ENCODE results near the gene PDE6H.

PDE6H gene

DNA sequence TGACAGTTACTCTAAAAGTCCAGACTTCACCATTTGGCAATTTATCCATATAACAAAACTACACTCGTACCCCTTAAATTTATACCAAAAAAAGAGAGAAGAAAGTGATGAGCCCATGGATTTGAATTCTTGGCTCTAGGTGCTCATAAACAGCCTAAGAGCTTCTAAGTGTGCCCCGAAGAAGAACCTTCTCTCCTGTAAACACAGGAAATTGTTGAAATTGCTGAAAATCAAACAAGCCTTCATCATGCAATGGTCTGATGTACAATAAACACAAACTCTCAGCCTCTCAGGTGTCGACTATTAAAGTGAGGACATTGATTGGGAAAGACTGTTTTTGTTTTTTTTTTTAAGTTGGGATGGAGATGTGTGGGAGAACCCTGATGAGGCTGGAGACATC, 21.8 kb downstream of the PDE6H start:
- in situ Hi-C loops (cut with MboI; ENCODE audit: low pct_unique_long_range_greater_than_20kb, low sequenced_read_pairs) = no loop called here

DNA sequence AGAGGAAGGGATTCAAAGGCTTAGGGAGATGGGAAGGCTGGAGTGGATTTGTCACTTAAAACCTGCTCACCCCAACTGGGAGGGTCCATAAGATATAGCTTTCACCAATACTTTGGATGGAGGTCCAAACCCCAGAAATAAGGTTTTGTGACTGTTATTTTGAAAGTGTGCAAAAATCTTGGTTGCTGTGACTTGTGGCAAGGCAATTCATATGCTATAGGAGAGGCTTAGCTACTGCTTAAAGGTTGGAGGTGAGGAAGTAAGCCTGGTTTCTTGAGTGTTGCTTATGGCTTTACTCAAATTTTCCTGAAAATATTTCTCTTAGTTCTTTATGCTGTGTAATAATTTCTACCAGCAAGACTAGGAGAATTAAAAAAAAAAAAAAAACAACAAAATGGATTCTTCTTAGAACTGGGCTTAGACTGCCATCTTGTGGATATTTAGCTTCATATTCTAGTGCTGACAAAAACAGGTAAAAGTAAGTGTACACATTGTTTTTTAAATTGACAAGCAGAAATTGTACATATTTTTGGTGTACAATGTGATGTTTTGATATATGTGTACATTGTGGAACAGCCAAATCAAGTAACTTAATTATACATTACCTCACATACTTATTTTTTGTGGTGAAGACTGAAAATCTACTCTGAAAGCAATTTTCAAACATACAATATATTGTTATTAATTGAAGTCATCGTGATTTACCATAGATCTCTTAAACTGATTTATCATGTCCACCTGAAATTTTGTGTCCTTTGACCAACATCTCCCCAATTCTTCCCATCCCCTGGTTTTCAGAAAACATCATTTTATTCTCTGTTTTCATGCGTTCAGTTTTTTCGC, 23.0 kb downstream of the PDE6H start:
- peak; percentile 79 for DNase-seq
- in situ Hi-C loops (cut with MboI; ENCODE audit: low pct_unique_long_range_greater_than_20kb, low sequenced_read_pairs) = no loop called here

More for the DNA sequence above, 21.8 kb downstream of the PDE6H start:
- DNase-seq = no peak

DNA sequence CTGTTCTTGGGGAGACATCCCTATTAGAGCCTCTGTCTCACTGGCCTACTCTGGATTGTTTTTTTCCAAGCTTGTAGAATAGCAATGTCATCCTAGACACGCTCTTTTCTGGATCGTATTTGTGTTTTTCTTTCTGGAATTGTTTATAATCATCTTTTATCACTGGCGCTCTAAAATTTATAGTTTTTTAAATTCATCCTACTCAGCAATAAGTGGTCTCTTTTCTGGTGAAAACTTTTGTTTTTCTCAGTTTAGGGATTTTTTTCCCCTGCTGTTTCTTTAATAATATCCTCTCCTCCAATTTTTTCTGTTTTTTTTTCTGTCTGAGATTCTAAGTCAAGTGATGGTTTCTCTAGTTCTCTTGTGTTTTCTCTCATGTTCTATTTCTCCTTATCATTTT, 25.2 kb downstream of the PDE6H start:
- no peak for DNase-seq
- in situ Hi-C loops (cut with MboI; ENCODE audit: low pct_unique_long_range_greater_than_20kb, low sequenced_read_pairs) = no loop called here

DNA sequence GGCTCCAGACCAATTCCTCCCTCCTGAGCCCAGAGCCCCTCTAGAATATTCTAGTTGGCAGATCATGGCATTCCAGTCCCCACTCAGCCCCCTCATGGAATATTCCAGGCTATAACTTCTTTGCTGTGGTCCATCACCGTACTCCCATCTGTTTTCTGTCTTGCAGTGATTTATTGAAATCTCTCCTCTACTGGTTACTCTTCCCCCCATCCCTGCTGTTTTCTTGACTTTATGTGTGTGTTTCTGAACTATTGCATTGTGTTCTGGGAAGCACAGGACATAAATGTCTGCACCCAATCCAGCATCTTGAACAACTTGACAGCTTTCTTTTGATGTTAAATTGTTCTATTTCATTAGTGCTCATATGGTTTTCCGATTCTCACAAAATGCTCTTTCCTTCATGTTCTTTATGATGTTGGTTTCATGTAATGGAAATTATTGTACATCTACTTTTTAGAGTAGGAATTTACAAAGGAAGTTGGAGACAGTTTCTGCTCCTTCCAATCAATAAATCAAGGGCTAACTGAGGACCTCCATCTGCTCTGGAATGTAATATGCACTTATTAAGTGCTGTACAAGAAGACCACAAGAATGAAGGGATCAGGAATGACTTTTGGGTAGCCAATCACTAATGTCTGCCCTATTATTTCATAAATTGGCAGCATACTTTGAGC, 26.3 kb downstream of the PDE6H start:
- DNase-seq = no peak
- in situ Hi-C loops (cut with MboI; ENCODE audit: low pct_unique_long_range_greater_than_20kb, low sequenced_read_pairs) = no loop called here

DNA sequence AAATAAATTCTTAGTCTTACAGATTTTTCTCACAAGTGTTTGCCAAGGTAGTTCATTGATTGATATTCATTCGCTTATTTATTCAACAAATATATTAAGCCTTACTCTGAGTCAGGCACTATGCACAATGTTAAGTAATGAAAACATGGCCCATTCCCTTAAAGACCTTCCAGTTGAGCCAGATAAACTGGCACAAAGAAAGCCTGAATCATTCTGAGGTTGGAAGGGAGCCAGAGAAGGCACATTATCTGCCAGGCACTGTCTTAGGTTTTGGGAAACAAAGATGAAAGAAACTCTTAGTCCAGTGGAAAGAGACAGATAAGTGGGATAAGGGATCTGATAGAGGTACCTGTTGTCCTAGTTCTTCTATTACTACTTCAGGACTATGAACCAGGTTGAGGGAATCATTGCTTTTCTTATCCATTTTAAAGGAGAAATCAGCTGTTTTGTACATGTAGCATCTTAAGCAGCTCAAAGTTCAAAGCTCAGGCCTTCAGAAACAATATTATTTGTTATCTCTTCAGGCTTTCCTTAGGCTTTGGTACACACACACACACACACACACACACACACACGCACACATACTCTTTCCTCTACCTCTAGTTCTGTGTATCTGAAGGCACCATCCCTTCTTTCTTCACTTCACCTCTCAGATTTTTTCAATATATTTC, 27.0 kb downstream of the PDE6H start:
- no peak for DNase-seq
- in situ Hi-C loops (cut with MboI; ENCODE audit: low pct_unique_long_range_greater_than_20kb, low sequenced_read_pairs) = no loop called here

DNA sequence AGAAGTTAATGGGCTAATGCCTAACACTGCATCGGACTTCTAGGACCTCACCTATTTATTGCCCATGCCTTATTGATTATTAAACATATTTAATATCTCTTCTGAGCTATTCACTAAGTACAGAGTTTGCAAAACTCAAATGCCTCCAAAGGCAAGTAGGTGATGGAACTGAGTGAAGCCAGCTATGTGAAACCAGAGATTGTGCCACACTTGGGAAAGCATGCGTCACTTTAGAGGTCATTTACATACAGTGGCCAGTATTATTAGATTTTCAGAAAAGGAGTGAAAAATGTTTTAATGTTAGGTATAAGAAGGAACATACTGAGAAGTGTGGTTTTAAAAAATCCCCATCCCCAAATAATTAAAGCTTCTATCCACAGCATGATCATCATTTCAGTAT, 27.7 kb downstream of the PDE6H start:
- in situ Hi-C loops (cut with MboI; ENCODE audit: low pct_unique_long_range_greater_than_20kb, low sequenced_read_pairs) = no loop called here
- DNase-seq = no peak

DNA sequence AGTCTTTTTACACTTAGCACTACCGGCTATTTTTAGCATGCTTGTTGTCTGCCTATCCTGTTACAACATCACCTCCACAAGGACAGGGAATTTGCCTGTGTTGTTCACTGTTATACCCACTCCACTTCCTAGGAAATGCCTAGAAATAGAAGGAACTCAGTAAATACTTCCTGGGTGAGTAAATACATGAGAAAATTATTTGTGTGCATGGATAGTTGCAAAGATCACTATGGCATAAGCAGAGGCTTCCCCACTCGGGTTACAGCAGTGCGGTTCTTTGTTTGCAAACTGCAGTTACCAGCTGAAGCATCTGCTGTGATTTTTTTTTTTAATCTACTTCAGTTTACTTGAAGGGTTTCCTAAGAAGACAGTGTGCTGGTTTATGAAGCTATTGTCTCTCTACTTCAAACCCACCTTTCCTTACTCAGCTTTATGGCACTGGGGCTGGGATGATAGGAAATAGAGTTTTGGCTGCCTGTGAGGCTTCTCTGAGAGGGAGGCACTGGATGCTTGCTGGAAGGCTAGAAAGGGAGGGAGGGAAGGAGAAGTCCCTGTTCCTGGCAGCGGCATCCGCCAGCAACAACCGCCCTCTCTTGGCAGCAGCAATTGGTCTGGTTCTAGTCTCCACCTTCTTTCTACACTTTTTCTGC, 29.0 kb downstream of the PDE6H start:
- in situ Hi-C loops (cut with MboI; ENCODE audit: low pct_unique_long_range_greater_than_20kb, low sequenced_read_pairs) = no loop called here
- no peak for DNase-seq

DNA sequence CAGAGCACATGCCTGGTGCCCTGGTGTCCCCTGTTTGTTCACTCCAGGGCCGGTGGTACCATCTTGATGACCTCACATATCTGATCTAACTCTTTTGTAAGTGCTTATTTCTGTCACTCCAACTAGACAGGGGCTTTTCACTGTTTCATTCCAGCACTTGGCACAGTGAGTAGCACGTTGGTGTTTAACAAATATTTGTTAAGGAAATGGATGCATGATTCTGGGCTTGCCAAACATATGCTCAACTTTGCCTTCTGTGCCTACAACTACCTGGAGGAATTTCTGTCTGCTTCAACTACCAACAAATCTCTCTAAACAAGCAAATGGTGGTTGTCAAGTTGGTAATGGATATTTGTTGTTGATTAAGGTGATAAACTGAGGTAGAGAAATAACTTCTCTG, 31.6 kb downstream of the PDE6H start:
- no peak for DNase-seq
- in situ Hi-C loops (cut with MboI; ENCODE audit: low pct_unique_long_range_greater_than_20kb, low sequenced_read_pairs) = no loop called here

DNA sequence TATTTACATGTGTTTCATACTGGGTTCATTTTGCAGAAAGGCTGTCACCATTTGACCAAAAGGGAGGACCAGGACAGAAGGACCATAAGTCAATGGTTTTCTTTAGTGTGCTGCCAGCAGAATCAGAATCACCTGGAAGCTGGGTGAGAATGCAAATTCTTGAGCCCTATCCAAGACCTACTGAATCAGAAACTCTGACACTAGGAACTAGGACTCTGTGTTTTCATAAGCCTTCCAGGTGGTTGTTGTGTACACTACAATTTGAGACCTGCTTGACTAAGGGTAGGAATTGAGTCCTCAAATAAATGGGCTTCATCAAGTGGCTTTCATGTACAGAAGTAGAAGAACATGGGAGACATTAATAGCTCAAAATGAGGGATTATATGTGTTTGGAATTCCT, 32.2 kb downstream of the PDE6H start:
- no peak for DNase-seq
- in situ Hi-C loops (cut with MboI; ENCODE audit: low pct_unique_long_range_greater_than_20kb, low sequenced_read_pairs) = no loop called here

DNA sequence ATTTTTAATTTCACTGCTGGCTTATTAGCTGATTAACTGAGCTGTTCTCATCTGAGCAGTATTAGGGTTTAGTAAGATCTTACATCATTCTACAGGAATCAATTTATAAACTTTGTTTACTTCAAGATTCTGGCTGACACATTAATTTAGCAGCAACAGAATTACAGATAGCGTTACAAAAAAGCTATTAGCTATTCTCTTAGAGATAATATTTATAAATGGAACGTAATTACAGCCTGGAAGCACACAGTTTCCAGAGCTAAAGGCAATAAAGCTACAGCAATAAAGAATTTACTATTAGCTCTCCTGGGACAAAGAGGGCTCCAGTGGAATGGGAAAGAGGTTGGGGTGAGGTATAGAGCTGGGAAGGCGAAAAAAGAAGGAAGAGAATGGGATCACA, 34.7 kb downstream of the PDE6H start:
- in situ Hi-C loops (cut with MboI; ENCODE audit: low pct_unique_long_range_greater_than_20kb, low sequenced_read_pairs) = no loop called here
- no peak for DNase-seq

DNA sequence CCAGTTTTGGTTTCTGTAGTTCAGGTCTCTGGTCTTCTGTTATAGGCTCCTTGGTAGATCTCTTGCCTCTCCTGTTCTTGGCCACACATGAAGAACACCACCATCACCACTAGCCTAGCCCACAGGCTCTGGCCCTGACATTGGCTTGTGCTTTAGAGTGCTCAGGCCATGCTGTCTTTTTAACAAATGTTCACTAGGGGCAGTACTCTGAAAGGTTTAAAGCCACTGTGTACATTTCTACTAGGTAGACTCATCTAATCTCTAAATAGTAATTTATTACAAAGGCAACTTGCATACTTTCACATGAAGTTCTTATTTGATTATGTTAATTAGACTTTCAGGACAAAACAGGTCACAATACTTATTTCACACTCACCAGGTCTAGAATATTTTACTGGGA, 38.3 kb downstream of the PDE6H start:
- no peak for DNase-seq
- in situ Hi-C loops (cut with MboI; ENCODE audit: low pct_unique_long_range_greater_than_20kb, low sequenced_read_pairs) = no loop called here

DNA sequence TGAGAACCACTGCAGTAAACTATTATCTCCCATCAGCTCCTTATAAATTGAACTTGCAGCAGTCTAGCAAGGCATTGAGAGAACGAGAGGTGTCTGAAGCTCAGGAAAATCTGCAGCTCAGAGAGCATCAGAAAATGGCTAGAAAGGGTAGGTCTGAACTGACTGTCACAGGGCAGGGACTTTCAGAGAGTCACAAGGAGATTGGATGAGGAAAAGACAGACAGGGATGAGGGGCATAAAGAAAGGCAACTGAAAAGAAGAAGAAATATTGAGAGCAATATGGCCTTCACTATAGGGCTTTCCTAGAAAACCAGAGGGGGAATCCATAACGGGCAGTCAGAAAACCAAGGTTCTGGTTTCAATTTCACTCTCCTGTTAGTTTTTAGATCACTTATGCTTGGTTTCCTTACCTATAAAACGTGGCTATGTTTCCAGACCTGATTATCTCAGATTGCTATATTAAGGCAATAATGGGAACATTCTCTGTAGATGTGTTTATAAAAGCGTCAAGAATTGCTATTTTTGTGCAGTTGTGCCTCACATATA, 40.9 kb downstream of the PDE6H start:
- no peak for DNase-seq

DNA sequence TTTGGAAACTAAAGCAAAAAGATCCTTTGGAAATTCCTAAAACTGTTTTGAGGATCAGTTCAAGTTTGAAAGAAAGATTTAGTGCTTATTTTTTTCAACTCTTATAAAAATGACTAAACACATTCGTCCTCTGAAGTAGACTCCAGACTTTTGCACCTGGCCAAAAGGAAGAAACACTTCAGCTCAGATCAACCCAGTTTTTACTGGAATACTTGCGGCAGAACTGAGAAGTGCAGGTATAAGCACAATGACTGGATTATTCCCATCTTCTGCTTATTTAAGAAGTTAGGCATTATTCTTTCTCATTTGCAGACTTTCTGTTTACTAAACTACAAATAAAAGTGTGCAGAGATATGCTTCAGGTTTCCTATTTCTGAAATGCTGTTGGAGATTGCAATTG, 41.9 kb downstream of the PDE6H start:
- no peak for DNase-seq
- in situ Hi-C loops (cut with MboI; ENCODE audit: low pct_unique_long_range_greater_than_20kb, low sequenced_read_pairs) = no loop called here

More for the DNA sequence above, 40.9 kb downstream of the PDE6H start:
- in situ Hi-C loops (cut with MboI; ENCODE audit: low pct_unique_long_range_greater_than_20kb, low sequenced_read_pairs) = no loop called here

DNA sequence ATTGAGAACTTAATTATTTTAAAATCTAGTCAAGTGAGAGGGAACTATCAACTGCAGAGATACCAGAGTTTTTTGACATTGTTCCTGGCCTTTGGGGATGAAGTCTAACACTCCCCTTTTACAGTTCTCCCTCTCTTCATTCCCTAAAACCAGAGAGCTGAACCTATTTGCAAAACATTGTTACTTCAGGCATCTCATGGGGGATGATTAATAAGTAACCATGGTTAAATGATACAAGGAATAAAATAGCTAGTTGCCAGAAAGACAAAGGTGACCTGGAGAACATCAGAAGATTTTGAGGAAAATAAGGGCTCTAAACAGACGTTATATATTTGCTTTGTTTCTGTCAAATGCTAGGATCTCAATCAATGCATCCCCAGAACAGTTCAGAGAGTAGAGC, 42.3 kb downstream of the PDE6H start:
- in situ Hi-C loops (cut with MboI; ENCODE audit: low pct_unique_long_range_greater_than_20kb, low sequenced_read_pairs) = no loop called here
- no peak for DNase-seq

DNA sequence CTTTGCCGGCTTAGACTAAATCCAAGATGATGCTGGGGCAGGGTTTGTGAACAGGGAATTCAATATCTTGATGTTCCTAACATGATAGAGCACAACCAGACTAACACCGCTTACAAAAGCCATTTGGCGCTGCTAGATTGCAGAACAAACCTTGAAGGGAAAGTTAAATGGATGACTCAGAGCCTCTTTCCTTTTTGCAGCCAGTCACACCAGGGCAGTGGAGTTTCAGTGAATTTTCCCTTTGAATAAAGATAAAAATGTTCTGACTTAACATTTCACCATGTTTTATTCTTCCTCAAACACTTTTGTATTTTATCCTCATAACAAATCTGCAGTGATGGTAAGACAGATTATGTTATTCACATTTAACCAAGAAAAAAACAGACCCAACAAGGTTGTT, 47.3 kb downstream of the PDE6H start:
- in situ Hi-C loops (cut with MboI; ENCODE audit: low pct_unique_long_range_greater_than_20kb, low sequenced_read_pairs) = no loop called here
- DNase-seq = no peak

Measured in KBM-7 (cell line).